ENCODE data around the gene ROR2. TPM values are rescaled to one million over a fixed set of nuclear protein-coding genes. Genes with fewer than 3 reads are reported as not detected.

The ROR2 gene
- total and polyA plus RNA-seq, 3 experiments from 2014 or later = 2.0 TPM; not detected in 2

- Mint-ChIP-seq H3K4me3 (no peak overlapping the region), H3K9me3 (no peaks in the 10 kb centered on the region), H3K27ac (no peak overlapping the region), H3K36me3 (no peaks in the 10 kb centered on the region), H3K4me1 (no peaks in the 10 kb centered on the region), H3K27me3 (peaks cover 5% of the 10 kb centered on the region in 2 donors)
- DNase-seq = no peak
- ChIA-PET POLR2A (no interaction called here), CTCF (no interaction called here)
- no peaks in the 10 kb centered on the region for H3K4me1 ChIP-seq (ENCODE audit: insufficient read depth, low read length)
- no peaks in the 10 kb centered on the region for H3K9me3 ChIP-seq (ENCODE audit: low read length)
- H3K27ac ChIP-seq (ENCODE audit: low read depth, low read length) = no peak overlapping the region
- H3K36me3 ChIP-seq (ENCODE audit: insufficient read depth, low read length) = no peaks in the 10 kb centered on the region
- H3K4me3 ChIP-seq (ENCODE audit: low read length) = no peak overlapping the region
- no peaks in the 10 kb centered on the region for H3K27me3 ChIP-seq (ENCODE audit: insufficient read depth, low read length, poor library complexity, severe bottlenecking)
Measured at GRCh38 chr9:91730806-91731205, 219.2 kb downstream of the ROR2 start.

- no peaks in the 10 kb centered on the region for H3K4me1 Mint-ChIP-seq
- H3K27me3 Mint-ChIP-seq = peaks cover 4 to 7% of the 10 kb centered on the region in 2 donors
- H3K4me3 ChIP-seq (ENCODE audit: low read length) = no peak overlapping the region
- no peaks in the 10 kb centered on the region for H3K4me1 ChIP-seq (ENCODE audit: insufficient read depth, low read length)
- no peaks in the 10 kb centered on the region for H3K36me3 ChIP-seq (ENCODE audit: insufficient read depth, low read length)
- H3K9me3 Mint-ChIP-seq = no peaks in the 10 kb centered on the region
- no peak overlapping the region for H3K27ac ChIP-seq (ENCODE audit: low read depth, low read length)
- DNase-seq = no peak
- H3K36me3 Mint-ChIP-seq = no peaks in the 10 kb centered on the region
- H3K27me3 ChIP-seq (ENCODE audit: insufficient read depth, low read length, poor library complexity, severe bottlenecking) = no peaks in the 10 kb centered on the region
- ChIA-PET POLR2A (no interaction called here), CTCF (no interaction called here)
- H3K9me3 ChIP-seq (ENCODE audit: low read length) = no peaks in the 10 kb centered on the region
- H3K27ac Mint-ChIP-seq = no peak overlapping the region
- H3K4me3 Mint-ChIP-seq = no peak overlapping the region
Measured at GRCh38 chr9:91729558-91729842, 220.5 kb downstream of the ROR2 start.

- no peaks in the 10 kb centered on the region for H3K9me3 ChIP-seq (ENCODE audit: low read length)
- H3K4me1 Mint-ChIP-seq = no peaks in the 10 kb centered on the region
- CTCF ChIA-PET = interaction anchor here (1.3 to 4.0 kb wide), 5 partner anchors 9 to 812 kb away, joined by 3 to 21 read pairs (median 3); no protein-coding TSS in a partner anchor
- no peak overlapping the region for H3K27ac Mint-ChIP-seq
- H3K9me3 Mint-ChIP-seq = no peaks in the 10 kb centered on the region
- no peak overlapping the region for H3K27ac ChIP-seq (ENCODE audit: low read depth, low read length)
- H3K4me3 ChIP-seq (ENCODE audit: low read length) = no peak overlapping the region
- no peaks in the 10 kb centered on the region for H3K36me3 ChIP-seq (ENCODE audit: insufficient read depth, low read length)
- peaks cover 4% of the 10 kb centered on the region in 2 donors for H3K27me3 Mint-ChIP-seq
- H3K4me3 Mint-ChIP-seq = no peak overlapping the region
- POLR2A ChIA-PET = no interaction called here
- H3K27me3 ChIP-seq (ENCODE audit: insufficient read depth, low read length, poor library complexity, severe bottlenecking) = no peaks in the 10 kb centered on the region
- H3K36me3 Mint-ChIP-seq = no peaks in the 10 kb centered on the region
- no peak for DNase-seq
- H3K4me1 ChIP-seq (ENCODE audit: insufficient read depth, low read length) = no peaks in the 10 kb centered on the region
Measured at GRCh38 chr9:91727972-91728371, 222.1 kb downstream of the ROR2 start.

- peaks cover 4% of the 10 kb centered on the region in 2 donors for H3K27me3 Mint-ChIP-seq
- no peaks in the 10 kb centered on the region for H3K9me3 Mint-ChIP-seq
- H3K27ac Mint-ChIP-seq = no peak overlapping the region
- H3K4me3 Mint-ChIP-seq = no peak overlapping the region
- Histone ChIP-seq H3K27me3 (ENCODE audit: insufficient read depth, low read length, poor library complexity, severe bottlenecking) (no peaks in the 10 kb centered on the region), H3K9me3 (ENCODE audit: low read length) (no peaks in the 10 kb centered on the region), H3K4me1 (ENCODE audit: insufficient read depth, low read length) (no peaks in the 10 kb centered on the region), H3K36me3 (ENCODE audit: insufficient read depth, low read length) (no peaks in the 10 kb centered on the region), H3K27ac (ENCODE audit: low read depth, low read length) (no peak overlapping the region), H3K4me3 (ENCODE audit: low read length) (no peak overlapping the region)
- no peaks in the 10 kb centered on the region for H3K4me1 Mint-ChIP-seq
- CTCF ChIA-PET = interaction anchor here (0.6 to 4.0 kb wide), 10 partner anchors 8 to 836 kb away, joined by 3 to 21 read pairs (median 4); no protein-coding TSS in a partner anchor
- peak in 2 of 5 donors; percentile 11 to 16 for DNase-seq
- POLR2A ChIA-PET = no interaction called here
- no peaks in the 10 kb centered on the region for H3K36me3 Mint-ChIP-seq
Measured at GRCh38 chr9:91727316-91727861, 222.6 kb downstream of the ROR2 start.

GRCh38 chr9:91726406-91727100, 223.5 kb downstream of the ROR2 start:
- no peak overlapping the region for H3K27ac ChIP-seq (ENCODE audit: low read depth, low read length)
- POLR2A ChIA-PET = no interaction called here
- no peaks in the 10 kb centered on the region for H3K36me3 ChIP-seq (ENCODE audit: insufficient read depth, low read length)
- H3K4me1 ChIP-seq (ENCODE audit: insufficient read depth, low read length) = no peaks in the 10 kb centered on the region
- no peak for DNase-seq
- H3K9me3 Mint-ChIP-seq = no peaks in the 10 kb centered on the region
- H3K9me3 ChIP-seq (ENCODE audit: low read length) = no peaks in the 10 kb centered on the region
- CTCF ChIA-PET = interaction anchor here (0.6 to 4.0 kb wide), 10 partner anchors 7 to 836 kb away, joined by 3 to 21 read pairs (median 4); no protein-coding TSS in a partner anchor
- peaks cover 4 to 8% of the 10 kb centered on the region in 2 donors for H3K27me3 Mint-ChIP-seq
- no peaks in the 10 kb centered on the region for H3K4me1 Mint-ChIP-seq
- no peaks in the 10 kb centered on the region for H3K27me3 ChIP-seq (ENCODE audit: insufficient read depth, low read length, poor library complexity, severe bottlenecking)
- no peak overlapping the region for H3K4me3 Mint-ChIP-seq
- H3K4me3 ChIP-seq (ENCODE audit: low read length) = no peak overlapping the region
- no peak overlapping the region for H3K27ac Mint-ChIP-seq
- H3K36me3 Mint-ChIP-seq = no peaks in the 10 kb centered on the region

GRCh38 chr9:91725651-91726050, 224.4 kb downstream of the ROR2 start:
- CTCF ChIA-PET = interaction anchor here (0.8 to 4.0 kb wide), 2 partner anchors 8 to 810 kb away, joined by 3 to 21 read pairs; no protein-coding TSS in a partner anchor
- H3K36me3 Mint-ChIP-seq = no peaks in the 10 kb centered on the region

GRCh38 chr9:91724609-91725505, 225.2 kb downstream of the ROR2 start:
- no peaks in the 10 kb centered on the region for H3K4me1 Mint-ChIP-seq
- no peaks in the 10 kb centered on the region for H3K36me3 Mint-ChIP-seq
- DNase-seq = no peak
- Histone ChIP-seq H3K4me3 (ENCODE audit: low read length) (no peak overlapping the region), H3K9me3 (ENCODE audit: low read length) (no peaks in the 10 kb centered on the region), H3K4me1 (ENCODE audit: insufficient read depth, low read length) (no peaks in the 10 kb centered on the region), H3K27ac (ENCODE audit: low read depth, low read length) (no peak overlapping the region), H3K36me3 (ENCODE audit: insufficient read depth, low read length) (no peaks in the 10 kb centered on the region), H3K27me3 (ENCODE audit: insufficient read depth, low read length, poor library complexity, severe bottlenecking) (no peaks in the 10 kb centered on the region)
- peak overlapping the region in 1 of 8 donors; percentile 14 for H3K27ac Mint-ChIP-seq
- H3K4me3 Mint-ChIP-seq = no peak overlapping the region
- ChIA-PET CTCF (interaction anchor here (0.8 to 4.0 kb wide), 3 partner anchors 9 to 810 kb away, joined by 3 to 21 read pairs (median 3); no protein-coding TSS in a partner anchor), POLR2A (no interaction called here)
- H3K27me3 Mint-ChIP-seq = peaks cover 10 to 21% of the 10 kb centered on the region in 2 donors
- no peaks in the 10 kb centered on the region for H3K9me3 Mint-ChIP-seq

More at GRCh38 chr9:91725651-91726050, 224.4 kb downstream of the ROR2 start:
- Histone ChIP-seq H3K4me1 (ENCODE audit: insufficient read depth, low read length) (no peaks in the 10 kb centered on the region), H3K36me3 (ENCODE audit: insufficient read depth, low read length) (no peaks in the 10 kb centered on the region), H3K9me3 (ENCODE audit: low read length) (no peaks in the 10 kb centered on the region), H3K4me3 (ENCODE audit: low read length) (no peak overlapping the region), H3K27ac (ENCODE audit: low read depth, low read length) (no peak overlapping the region), H3K27me3 (ENCODE audit: insufficient read depth, low read length, poor library complexity, severe bottlenecking) (no peaks in the 10 kb centered on the region)
- DNase-seq = no peak
- peaks cover 10 to 14% of the 10 kb centered on the region in 2 donors for H3K27me3 Mint-ChIP-seq
- no peaks in the 10 kb centered on the region for H3K9me3 Mint-ChIP-seq
- no peak overlapping the region for H3K4me3 Mint-ChIP-seq
- POLR2A ChIA-PET = no interaction called here
- no peaks in the 10 kb centered on the region for H3K4me1 Mint-ChIP-seq
- H3K27ac Mint-ChIP-seq = no peak overlapping the region

GRCh38 chr9:91724068-91724440, 226.0 kb downstream of the ROR2 start:
- CTCF ChIA-PET = interaction anchor here (1.1 kb wide), 1 partner anchor 809 kb away, joined by 3 read pairs; no protein-coding TSS in a partner anchor
- no peaks in the 10 kb centered on the region for H3K4me1 Mint-ChIP-seq

More at GRCh38 chr9:91724068-91724440, 226.0 kb downstream of the ROR2 start:
- Mint-ChIP-seq H3K9me3 (no peaks in the 10 kb centered on the region), H3K4me3 (no peak overlapping the region), H3K36me3 (no peaks in the 10 kb centered on the region), H3K27ac (no peak overlapping the region), H3K27me3 (peaks cover 15 to 29% of the 10 kb centered on the region in 2 donors)
- Histone ChIP-seq H3K4me3 (ENCODE audit: low read length) (no peak overlapping the region), H3K4me1 (ENCODE audit: insufficient read depth, low read length) (no peaks in the 10 kb centered on the region), H3K27ac (ENCODE audit: low read depth, low read length) (no peak overlapping the region), H3K36me3 (ENCODE audit: insufficient read depth, low read length) (no peaks in the 10 kb centered on the region), H3K9me3 (ENCODE audit: low read length) (no peaks in the 10 kb centered on the region), H3K27me3 (ENCODE audit: insufficient read depth, low read length, poor library complexity, severe bottlenecking) (no peaks in the 10 kb centered on the region)
- POLR2A ChIA-PET = no interaction called here
- no peak for DNase-seq

Measured in CD8-positive, alpha-beta memory T cell (primary cell).